H1 (cell line): ENCODE results near the gene THRB. TPM values are rescaled to one million over a fixed set of nuclear protein-coding genes. Genes with fewer than 3 reads are reported as not detected.

Experiments used
- CTCF ChIA-PET: fragments of 300-600 bp; sonication (Branson Sonifier 250); formaldehyde crosslinking; loops from one replicate; lab custom pipeline; 2021; ENCODE audit not compliant: partially characterized antibody; lab: Charles Lee
- POLR2A ChIA-PET: fragments of 300-600 bp; sonication (Branson Sonifier 250); formaldehyde crosslinking; loops from one replicate; lab custom pipeline; 2021; ENCODE audit warnings: inconsistent platforms; ENCODE audit not compliant: partially characterized antibody; lab: Charles Lee
- DNase-seq, 2 experiments: peaks; one replicate each; pipeline versions ENCODE4 v3.0.0 to v3.0.0-alpha.2; 2010 to 2022; ENCODE audit warnings: low spot score in 2 of 2, low read depth in 1 of 2, mixed read lengths in 1 of 2
- FAIRE-seq: peaks from 2 replicates; lab custom pipeline; 2011; peaks lifted over from hg19 to GRCh38; lab: Jason Lieb, UNC
- H2AFZ ChIP-seq: 2 replicates; pipeline ENCODE4 v1.8.1; 2012; ENCODE audit warnings: low read length, inconsistent platforms
- H2AK5ac ChIP-seq: 2 replicates; pipeline ENCODE4 v1.6.1; 2013; ENCODE audit warnings: low read depth, low read length
- H2BK120ac ChIP-seq: replicated peaks from 2 replicates; pipeline ENCODE3; 2013; ENCODE audit warnings: low read depth, low read length, inconsistent platforms
- H2BK12ac ChIP-seq: 2 replicates; pipeline ENCODE4 v1.6.1; 2013; ENCODE audit warnings: low read depth, low read length
- H2BK15ac ChIP-seq: 2 replicates; pipeline ENCODE4 v1.6.1; 2013; ENCODE audit warnings: low read length
- H2BK20ac ChIP-seq: 2 replicates; pipeline ENCODE4 v1.6.1; 2013; ENCODE audit warnings: low read length
- H2BK5ac ChIP-seq: 2 replicates; pipeline ENCODE4 v1.6.1; 2013; ENCODE audit warnings: low read depth, low read length
- H3K14ac ChIP-seq: 2 replicates; pipeline ENCODE4 v1.6.1; 2013; ENCODE audit warnings: inconsistent platforms; ENCODE audit not compliant: insufficient read length
- H3K18ac ChIP-seq: 2 replicates; pipeline ENCODE4 v1.6.1; 2013; ENCODE audit warnings: low read length; ENCODE audit errors: extremely low read depth
- H3K23ac ChIP-seq: 2 replicates; pipeline ENCODE4 v1.6.1; 2013; ENCODE audit warnings: inconsistent platforms; ENCODE audit not compliant: insufficient read length
- H3K23me2 ChIP-seq: 2 replicates; pipeline ENCODE4 v1.6.1; 2013; ENCODE audit warnings: low read depth, low read length
- H3K27ac ChIP-seq: 2 replicates; pipeline ENCODE4 v1.6.1; 2011; ENCODE audit warnings: low read depth, low read length, inconsistent platforms
- H3K27me3 ChIP-seq, 4 experiments: replicated peaks in 1 of 4; 1 replicate in 1 of 4; 2 replicates in 3 of 4; pipeline versions ENCODE4 v1.6.1 to v1.8.1; 2011 to 2013; ENCODE audit warnings: low read length in 3 of 4, mild to moderate bottlenecking in 3 of 4, inconsistent platforms in 2 of 4, mixed read lengths in 2 of 4, moderate library complexity in 1 of 4; ENCODE audit not compliant: control insufficient read depth in 3 of 4, insufficient read depth in 3 of 4; ENCODE audit errors: extremely low read depth in 1 of 4
- H3K36me3 ChIP-seq, 4 experiments: 2 replicates each; pipeline versions ENCODE4 v1.6.1 to v1.8.1; 2011 to 2013; ENCODE audit warnings: mild to moderate bottlenecking in 4 of 4, low read length in 3 of 4, moderate library complexity in 2 of 4, control low read depth in 1 of 4, inconsistent platforms in 1 of 4; ENCODE audit not compliant: insufficient read depth in 4 of 4, control insufficient read depth in 2 of 4
- H3K4ac ChIP-seq: replicated peaks from 2 replicates; pipeline ENCODE3; 2013; ENCODE audit warnings: low read length, low read depth, mixed read lengths, inconsistent platforms; ENCODE audit not compliant: insufficient read length
- H3K4me1 ChIP-seq, 4 experiments: replicated peaks in 1 of 4; 1 replicate in 1 of 4; 2 replicates in 3 of 4; pipeline versions ENCODE4 v1.6.1 to v1.8.1; 2011 to 2013; ENCODE audit warnings: low read length in 3 of 4, inconsistent platforms in 2 of 4, mixed read lengths in 1 of 4; ENCODE audit not compliant: insufficient read depth in 4 of 4, control insufficient read depth in 3 of 4
- H3K4me2 ChIP-seq, 2 experiments: 2 replicates each; pipeline versions ENCODE4 v1.6.1 to v1.8.1; 2011 to 2013; ENCODE audit warnings: low read depth in 2 of 2, low read length in 2 of 2, control low read depth in 1 of 2, inconsistent platforms in 1 of 2, mild to moderate bottlenecking in 1 of 2; ENCODE audit not compliant: insufficient read depth in 1 of 2
- H3K4me3 ChIP-seq, 4 experiments: fragments of 200-600, 300-600 bp in 1 of 4; sonication (generic), shearing (Covaris generic), sonication (Bioruptor Twin) in 1 of 4; 2 replicates each; pipeline versions ENCODE4 v1.5.1 to v1.8.1; 2011 to 2016; ENCODE audit warnings: low read length in 4 of 4, low read depth in 3 of 4, control low read depth in 2 of 4, inconsistent platforms in 2 of 4, mild to moderate bottlenecking in 2 of 4, mixed read lengths in 1 of 4, moderate library complexity in 1 of 4; ENCODE audit not compliant: insufficient read depth in 2 of 4; ENCODE audit errors: extremely low read depth in 1 of 4
- H3K56ac ChIP-seq: replicated peaks from 2 replicates; pipeline ENCODE3; 2013; ENCODE audit warnings: low read depth, mild to moderate bottlenecking, mixed read lengths, low read length, inconsistent platforms; ENCODE audit not compliant: insufficient read length
- H3K79me1 ChIP-seq: 2 replicates; pipeline ENCODE4 v1.6.1; 2013; ENCODE audit warnings: low read depth, low read length, control low read depth
- H3K79me2 ChIP-seq, 2 experiments: 2 replicates each; pipeline versions ENCODE4 v1.6.1 to v1.8.1; 2012 to 2013; ENCODE audit warnings: low read length in 2 of 2, mild to moderate bottlenecking in 2 of 2, inconsistent platforms in 1 of 2; ENCODE audit not compliant: insufficient read depth in 2 of 2, control insufficient read depth in 1 of 2
- H3K9ac ChIP-seq, 4 experiments: replicated peaks in 1 of 4; 1 replicate in 1 of 4; 2 replicates in 3 of 4; pipeline versions ENCODE4 v1.6.1 to v1.8.1; 2011 to 2013; ENCODE audit warnings: low read depth in 3 of 4, low read length in 3 of 4, control low read depth in 2 of 4, mild to moderate bottlenecking in 2 of 4, moderate library complexity in 2 of 4, inconsistent platforms in 1 of 4; ENCODE audit errors: extremely low read depth in 1 of 4
- H3K9me3 ChIP-seq, 2 experiments: 2 replicates each; pipeline versions ENCODE4 v1.6.1 to v1.8.1; 2012 to 2013; ENCODE audit warnings: mild to moderate bottlenecking in 2 of 2, moderate library complexity in 2 of 2, control low read depth in 1 of 2, inconsistent platforms in 1 of 2, low read depth in 1 of 2, low read length in 1 of 2, mixed read lengths in 1 of 2; ENCODE audit not compliant: insufficient read depth in 2 of 2
- H4K20me1 ChIP-seq, 2 experiments: replicated peaks in 1 of 2; 2 replicates each; pipeline versions ENCODE3 to v1.8.1; 2011 to 2013; ENCODE audit warnings: inconsistent platforms in 2 of 2, low read length in 2 of 2, mild to moderate bottlenecking in 1 of 2; ENCODE audit not compliant: insufficient read depth in 2 of 2, control insufficient read depth in 1 of 2
- H4K5ac ChIP-seq: 2 replicates; pipeline ENCODE4 v1.6.1; 2013; ENCODE audit warnings: low read length, low read depth, mixed read lengths, inconsistent platforms; ENCODE audit not compliant: insufficient read length
- H4K8ac ChIP-seq: 2 replicates; pipeline ENCODE4 v1.8.0; 2013; ENCODE audit warnings: mild to moderate bottlenecking, moderate library complexity, low read length, inconsistent platforms; ENCODE audit not compliant: insufficient read depth; ENCODE audit errors: extremely low read depth
- H4K91ac ChIP-seq: replicated peaks from 2 replicates; pipeline ENCODE3; 2013; ENCODE audit warnings: low read length, mixed read lengths, inconsistent platforms; ENCODE audit not compliant: insufficient read length
- CBX8 ChIP-seq: fragments of 300-800, 300-1000 bp; sonication (generic); IDR thresholded peaks from 2 replicates; pipeline ENCODE4 v1.7.1; 2016; ENCODE audit warnings: low read depth, low read length, borderline replicate concordance
- CHD1 ChIP-seq: IDR thresholded peaks from 2 replicates; pipeline ENCODE4 v1.6.1; 2012; ENCODE audit warnings: low read depth, low read length, improper control_type of control experiment
- FOSL1 ChIP-seq: IDR thresholded peaks from 2 replicates; pipeline ENCODE4 v1.6.1; 2011; ENCODE audit warnings: mild to moderate bottlenecking, low read depth, low read length, moderate library complexity; ENCODE audit not compliant: insufficient read depth
- GABPA ChIP-seq: IDR thresholded peaks from 2 replicates; pipeline ENCODE4 v1.6.1; 2011; ENCODE audit warnings: mild to moderate bottlenecking, low read length, moderate library complexity, borderline replicate concordance; ENCODE audit not compliant: insufficient read depth
- NANOG ChIP-seq: IDR thresholded peaks from 2 replicates; pipeline ENCODE4 v1.6.1; 2011; ENCODE audit warnings: low read length, low read depth, mild to moderate bottlenecking, inconsistent platforms; ENCODE audit not compliant: insufficient read depth, poor library complexity, severe bottlenecking
- PHF8 ChIP-seq: fragments of 200-600 bp; sonication (generic); conservative IDR thresholded peaks from 2 replicates; pipeline ENCODE4 v1.7.1; 2012; ENCODE audit warnings: low read depth, mild to moderate bottlenecking, inconsistent platforms, low read length, moderate library complexity
- POLR2AphosphoS5 ChIP-seq: IDR thresholded peaks from 2 replicates; pipeline ENCODE4 v1.6.1; 2011; ENCODE audit warnings: low read depth, low read length
- SP1 ChIP-seq: IDR thresholded peaks from 2 replicates; pipeline ENCODE4 v1.6.1; 2011; ENCODE audit warnings: low read depth, low read length
- TBP ChIP-seq: IDR thresholded peaks from 2 replicates; pipeline ENCODE4 v1.6.1; 2011; ENCODE audit warnings: low read depth, low read length, improper control_type of control experiment
- WGBS, 2 experiments: shearing (Covaris generic) in 1 of 2; methylation state at CpG; one replicate each; pipeline versions ENCODE4 v1.1.6 to v1.1.7; 2013 to 2015; ENCODE audit warnings: low lambda C conversion rate in 2 of 2, mixed read lengths in 2 of 2, inconsistent platforms in 1 of 2, low coverage in 1 of 2, missing lambda C conversion rate in 1 of 2; ENCODE audit not compliant: insufficient replicate concordance in 2 of 2, insufficient coverage in 1 of 2, insufficient read length in 1 of 2; ENCODE audit errors: extremely low coverage in 1 of 2, missing lambda C conversion rate in 1 of 2; 5-methylcytosine and 5-hydroxymethylcytosine counted together
- polyA plus RNA-seq, 7 experiments: library from polyadenylated mRNA; depleted of rRNA in 3 of 7; stranded (reverse) in 5 of 7; unstranded in 2 of 7; fragments of >200 nt in 5 of 7; fragments of 200-250 nt in 2 of 7; gene quantifications; 1 replicate in 5 of 7; 2 replicates in 1 of 7; 4 replicates in 1 of 7; pipeline versions ENCODE4 v1.2.1 to v1.2.3, GENCODE V29; 2011 to 2013; ENCODE audit warnings: missing spikeins in 2 of 7, mixed read lengths in 2 of 7
- total RNA-seq: library from RNA; stranded (reverse); fragmentation: NEBNext Ultra II Directional; extraction: Animal tissue kit (Norgen Biotek cat#: 25700); gene quantifications from 2 replicates; pipeline ENCODE4 v1.2.1, GENCODE V29; 2021

Gene THRB
- total and polyA plus RNA-seq, 2 of the 8 experiments (the other 6 are each of a cell fraction or from before 2014, with no cell fraction given): 0.98 to 3.9 TPM

DNA sequence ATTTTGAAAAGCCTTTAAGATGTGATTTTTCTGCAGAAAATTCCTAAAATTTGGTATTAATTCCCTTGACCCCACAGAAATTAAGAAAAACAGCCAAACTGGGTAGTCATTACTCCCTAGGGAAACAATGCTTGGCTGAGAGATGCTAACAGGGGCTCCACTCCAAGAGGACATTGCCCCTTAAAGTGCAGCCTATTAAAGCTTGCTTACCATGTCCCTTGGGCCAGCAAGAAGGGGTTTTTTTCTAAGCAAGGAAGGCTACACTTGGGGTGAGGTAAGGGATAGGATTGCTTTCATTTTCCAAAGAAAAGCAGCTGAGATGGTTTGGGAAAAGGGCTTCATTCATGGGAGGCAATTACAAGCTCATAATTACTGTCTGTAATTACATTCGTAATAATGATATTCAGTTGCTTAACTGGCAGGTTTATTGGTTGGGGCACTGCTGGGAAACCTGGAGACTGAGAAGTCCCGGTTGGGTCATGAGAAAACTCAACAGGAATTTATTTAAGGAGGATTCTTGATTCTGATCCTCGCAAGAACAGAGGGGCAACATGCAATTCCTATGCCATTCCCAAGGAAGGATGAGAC lies 302.1 kb downstream of the THRB start:
- H4K8ac ChIP-seq: no peak overlapping the region
- FAIRE-seq (no peak), DNase-seq (no peak)
- no peaks in the 10 kb centered on the region for H3K27me3 ChIP-seq
- no peak overlapping the region for H4K5ac ChIP-seq
- no peak overlapping the region for H3K56ac ChIP-seq
- H2AFZ ChIP-seq: no peak overlapping the region
- H2BK15ac ChIP-seq: no peak overlapping the region
- H3K79me1 ChIP-seq: no peaks in the 10 kb centered on the region
- H2BK12ac ChIP-seq: no peak overlapping the region
- 96% methylated on average over 3 of the region's 3 CpGs; no CpG with 5 or more reads in 1 of the 2 experiments for WGBS, 2 experiments
- no peak overlapping the region for H2BK120ac ChIP-seq
- no peak overlapping the region for H3K14ac ChIP-seq
- ChIA-PET CTCF (interaction anchor here (0.6 to 3.4 kb wide), 8 partner anchors 10 to 48 kb away, joined by 3 to 21 read pairs (median 4); no protein-coding TSS in a partner anchor), POLR2A (no interaction called here)
- H2BK20ac ChIP-seq: no peak overlapping the region
- H3K27ac ChIP-seq: no peak overlapping the region
- TF ChIP-seq POLR2AphosphoS5 (no peak), FOSL1 (no peak), NANOG (no peak), TBP (no peak), GABPA (no peak), PHF8 (no peak), SP1 (no peak), CBX8 (no peak), CHD1 (no peak)
- no peak overlapping the region for H2AK5ac ChIP-seq
- H3K4ac ChIP-seq: no peak overlapping the region
- no peak overlapping the region for H2BK5ac ChIP-seq
- H3K4me1 ChIP-seq: no peaks in the 10 kb centered on the region
- no peak overlapping the region for H3K4me3 ChIP-seq
- no peaks in the 10 kb centered on the region for H3K23me2 ChIP-seq
- no peak overlapping the region for H3K9ac ChIP-seq
- no peak overlapping the region for H4K91ac ChIP-seq
- no peaks in the 10 kb centered on the region for H4K20me1 ChIP-seq
- no peaks in the 10 kb centered on the region for H3K36me3 ChIP-seq
- no peaks in the 10 kb centered on the region for H3K79me2 ChIP-seq
- no peaks in the 10 kb centered on the region for H3K9me3 ChIP-seq
- H3K4me2 ChIP-seq: no peak overlapping the region
- no peak overlapping the region for H3K18ac ChIP-seq
- H3K23ac ChIP-seq: no peak overlapping the region
